Activated CD8-positive, alpha-beta memory T cell treated with anti-CD3 and anti-CD28 coated beads for 4 hours (primary cell): ENCODE results near the gene SNRNP40.
"Not testable (repeated sequence)": the region's sequence is repeated elsewhere in the genome, so short reads cannot be mapped to it uniquely, and the experiment has no call there.

Experiments used
- DNase-seq, 2 donors: peaks; one replicate each; pipeline ENCODE4 v3.0.0-alpha.2; 2020; ENCODE audit warnings: low read depth in 2 of 2

SNRNP40 gene

GRCh38 chr1:31282426-31282825, 14.2 kb downstream of the SNRNP40 start:
- not testable (repeated sequence) for DNase-seq

- DNase-seq: no peak
Measured at GRCh38 chr1:31273619-31274018, 23.0 kb downstream of the SNRNP40 start.

- no peak for DNase-seq
Measured at GRCh38 chr1:31272369-31272768, 24.2 kb downstream of the SNRNP40 start.

DNA sequence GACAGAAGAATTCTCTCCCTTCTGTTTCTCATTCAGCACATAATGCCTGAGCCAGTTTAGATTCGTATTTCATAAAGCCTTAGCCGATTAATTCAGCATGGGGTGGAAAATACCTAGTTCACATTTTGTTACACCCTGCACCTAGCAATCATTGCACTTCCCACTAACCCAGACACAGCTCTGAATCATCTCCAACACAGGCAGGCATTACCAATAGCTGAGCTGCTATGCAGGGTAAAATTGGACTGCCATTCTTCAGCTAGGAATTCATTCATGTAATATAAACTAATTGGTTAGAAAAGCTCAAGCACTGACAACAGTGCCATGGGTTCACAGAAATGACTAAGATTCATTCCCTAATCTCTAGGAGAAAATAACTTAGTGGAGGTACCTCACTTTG, 30.0 kb downstream of the SNRNP40 start:
- DNase-seq: no peak

- no peak for DNase-seq
Measured at GRCh38 chr1:31264790-31265386, 31.7 kb downstream of the SNRNP40 start.

GRCh38 chr1:31263408-31263807, 33.2 kb downstream of the SNRNP40 start:
- DNase-seq: no peak

GRCh38 chr1:31262393-31262792, 34.2 kb downstream of the SNRNP40 start:
- not testable (repeated sequence) for DNase-seq

GRCh38 chr1:31261916-31262315, 34.7 kb downstream of the SNRNP40 start:
- DNase-seq: no peak

- no peak for DNase-seq
Measured at GRCh38 chr1:31259746-31260145, 36.8 kb downstream of the SNRNP40 start.

- no peak for DNase-seq
Measured at GRCh38 chr1:31258581-31258980, 38.0 kb downstream of the SNRNP40 start.

GRCh38 chr1:31257213-31257612, 39.4 kb downstream of the SNRNP40 start:
- no peak for DNase-seq

- DNase-seq: no peak
Measured at GRCh38 chr1:31249854-31250253, 46.7 kb downstream of the SNRNP40 start.

DNA sequence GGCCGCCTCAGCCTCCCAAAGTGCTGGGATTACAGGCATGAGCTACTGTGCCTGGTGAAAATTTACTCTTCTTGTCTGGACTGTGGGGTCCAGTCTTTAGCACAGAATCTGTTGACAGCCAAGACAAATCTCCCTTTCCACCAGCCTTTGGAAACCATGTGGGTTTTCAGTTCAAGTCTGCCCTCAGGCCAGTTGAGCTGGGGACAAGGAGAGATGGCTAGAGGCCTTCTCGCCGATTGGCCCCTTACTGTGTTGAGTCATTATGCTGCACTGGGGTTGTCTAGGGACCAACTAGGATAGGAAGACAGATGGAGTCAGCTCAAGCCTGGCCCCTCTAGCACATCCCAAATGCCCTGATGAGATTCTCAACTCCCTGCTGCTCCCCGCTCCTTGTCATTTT, 48.3 kb downstream of the SNRNP40 start:
- no peak for DNase-seq

GRCh38 chr1:31244326-31244725, 52.3 kb downstream of the SNRNP40 start:
- no peak for DNase-seq

- no peak for DNase-seq
Measured at GRCh38 chr1:31243501-31244286, 52.9 kb downstream of the SNRNP40 start.

GRCh38 chr1:31241321-31241720, 55.3 kb downstream of the SNRNP40 start:
- DNase-seq: no peak

GRCh38 chr1:31239653-31240241, 56.8 kb downstream of the SNRNP40 start, which contains the start of gene NKAIN1:
NKAIN1 (minus strand) TSS chr1:31239887; CDS start chr1:31239547, 340 bp downstream.
- no peak for DNase-seq

DNA sequence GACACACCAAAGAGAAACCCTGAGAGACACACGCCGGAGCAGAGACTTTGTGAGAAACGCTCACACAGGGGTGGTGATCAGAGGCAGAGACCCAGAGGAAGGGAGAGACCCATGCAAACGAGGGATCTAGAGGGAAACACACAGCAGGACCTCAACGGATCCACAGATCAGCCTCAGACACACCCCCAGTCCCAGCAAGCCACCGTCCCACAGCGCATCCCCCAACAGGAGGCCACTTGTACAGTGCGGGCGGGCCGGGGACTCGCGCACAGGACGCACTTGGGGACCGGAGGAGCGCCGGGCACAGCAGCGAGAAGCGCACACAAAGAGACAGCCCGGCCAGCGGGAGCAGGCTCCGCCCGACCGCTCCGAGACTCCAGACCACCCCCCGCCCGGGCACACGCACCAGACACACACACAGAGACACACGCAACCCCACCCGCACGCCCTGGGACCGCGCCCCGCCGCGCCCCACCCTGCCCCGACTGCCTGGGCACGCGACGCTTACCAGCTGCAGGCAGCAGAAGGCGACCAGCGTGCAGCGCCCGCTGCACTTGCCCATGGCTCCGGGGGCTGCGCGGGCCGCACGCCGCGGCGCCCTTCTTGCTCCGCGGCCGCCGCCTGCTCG, 57.5 kb downstream of the SNRNP40 start:
- DNase-seq: no peak

GRCh38 chr1:31238612-31238985, 58.0 kb downstream of the SNRNP40 start:
- DNase-seq: no peak

- no peak for DNase-seq
Measured at GRCh38 chr1:31234870-31235269, 61.7 kb downstream of the SNRNP40 start.

DNA sequence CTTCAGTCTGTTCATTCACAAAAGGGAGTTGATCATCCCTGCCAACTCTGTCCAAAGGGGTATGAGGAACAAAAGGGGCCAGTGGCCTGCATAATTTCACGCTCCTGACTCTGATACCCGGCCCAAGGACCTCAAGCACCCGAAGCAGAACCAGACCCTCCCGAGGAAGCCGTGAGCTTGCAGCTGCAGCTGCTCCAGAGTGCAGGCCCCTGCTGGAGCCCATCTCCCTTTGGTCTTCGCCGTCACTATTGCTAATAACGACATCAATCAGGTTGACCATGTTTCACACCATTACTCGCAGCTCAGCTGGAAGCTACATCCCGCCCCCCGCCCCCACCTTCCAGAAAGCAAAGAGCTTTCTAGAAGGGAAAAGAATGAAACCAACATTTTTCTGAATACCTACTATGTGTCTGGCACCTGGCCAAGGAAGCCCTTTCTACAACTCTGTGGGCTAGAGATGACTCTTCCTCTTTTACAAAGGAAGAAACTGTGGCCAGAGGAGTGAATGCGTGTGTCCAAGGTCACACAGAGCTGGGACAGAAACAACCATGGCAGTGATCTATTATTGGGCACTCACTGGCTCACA, 62.4 kb downstream of the SNRNP40 start:
- DNase-seq: no peak

DNA sequence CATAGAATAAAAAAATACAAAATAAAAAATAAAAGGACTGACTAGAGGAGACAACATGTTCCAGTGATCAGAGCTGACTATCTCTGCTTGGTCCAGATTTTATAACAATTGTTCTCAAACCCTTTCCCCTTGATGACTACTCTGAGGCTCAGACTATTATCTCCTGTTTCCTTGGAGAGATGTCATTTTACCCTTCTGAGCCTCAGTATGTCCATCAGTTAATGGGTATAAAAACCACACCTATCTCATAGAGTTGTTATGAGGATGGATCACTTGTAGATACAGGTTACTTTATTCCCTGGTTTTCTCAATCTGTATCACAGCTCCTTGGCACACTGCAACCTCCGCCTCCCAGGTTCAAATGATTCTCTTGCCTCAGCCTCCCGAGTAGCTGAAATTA, 63.9 kb downstream of the SNRNP40 start:
- DNase-seq: no peak
